GM19043 (cell line): ENCODE measurements around the gene SCAI.
"Not testable (repeated sequence)": the region's sequence is repeated elsewhere in the genome, so short reads cannot be mapped to it uniquely, and the experiment has no call there.

Source experiments
- ATAC-seq: cut with Tn5 transposase; IDR thresholded peaks from one replicate; pipeline ENCODE4 v1.9.1; 2021; ENCODE audit warnings: low read depth; ENCODE audit not compliant: unreplicated experiment

The SCAI gene

GRCh38 chr9:124950050-124950718 is 193.1 kb downstream of the SCAI start:
- ATAC-seq: no peak

DNA sequence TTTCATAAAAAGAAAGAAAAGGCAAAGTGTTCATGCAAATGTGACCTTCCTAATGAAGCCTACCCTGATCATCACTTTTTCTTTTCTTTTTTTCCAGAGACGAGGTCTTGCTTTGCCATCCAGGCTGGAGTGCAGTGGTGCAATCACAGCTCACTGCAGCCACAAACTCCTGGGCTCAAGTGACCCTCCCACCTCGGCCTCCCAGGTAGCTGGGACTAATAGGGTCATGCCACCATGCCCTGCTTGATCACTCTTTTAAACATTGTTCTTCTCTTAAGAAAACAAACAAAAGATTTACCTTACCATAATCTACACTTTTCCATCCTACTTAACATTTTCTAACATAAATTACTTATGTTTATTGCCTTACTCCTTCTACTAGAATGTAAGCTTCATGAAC is 193.9 kb downstream of the SCAI start:
- ATAC-seq: no peak

GRCh38 chr9:124947727-124948391 is 195.5 kb downstream of the SCAI start:
- ATAC-seq: no peak

DNA sequence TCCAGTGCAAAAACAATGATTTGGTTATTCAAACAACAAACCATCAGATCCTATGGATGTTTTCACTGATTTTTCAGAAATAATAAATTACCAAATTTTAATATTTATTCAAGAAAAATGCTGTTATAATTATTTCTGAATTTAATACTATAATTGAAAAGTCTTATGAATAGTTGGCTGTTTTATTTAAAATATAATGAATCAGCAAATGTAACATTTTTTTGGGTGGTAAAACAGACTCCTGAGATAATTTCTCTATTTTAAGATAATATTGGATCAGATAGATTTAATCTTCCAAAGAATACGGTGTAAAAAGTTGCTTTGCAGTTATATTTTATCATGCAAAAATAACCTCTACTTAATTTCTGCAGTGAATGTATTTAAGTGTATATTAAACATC is 197.2 kb downstream of the SCAI start:
- no peak for ATAC-seq

DNA sequence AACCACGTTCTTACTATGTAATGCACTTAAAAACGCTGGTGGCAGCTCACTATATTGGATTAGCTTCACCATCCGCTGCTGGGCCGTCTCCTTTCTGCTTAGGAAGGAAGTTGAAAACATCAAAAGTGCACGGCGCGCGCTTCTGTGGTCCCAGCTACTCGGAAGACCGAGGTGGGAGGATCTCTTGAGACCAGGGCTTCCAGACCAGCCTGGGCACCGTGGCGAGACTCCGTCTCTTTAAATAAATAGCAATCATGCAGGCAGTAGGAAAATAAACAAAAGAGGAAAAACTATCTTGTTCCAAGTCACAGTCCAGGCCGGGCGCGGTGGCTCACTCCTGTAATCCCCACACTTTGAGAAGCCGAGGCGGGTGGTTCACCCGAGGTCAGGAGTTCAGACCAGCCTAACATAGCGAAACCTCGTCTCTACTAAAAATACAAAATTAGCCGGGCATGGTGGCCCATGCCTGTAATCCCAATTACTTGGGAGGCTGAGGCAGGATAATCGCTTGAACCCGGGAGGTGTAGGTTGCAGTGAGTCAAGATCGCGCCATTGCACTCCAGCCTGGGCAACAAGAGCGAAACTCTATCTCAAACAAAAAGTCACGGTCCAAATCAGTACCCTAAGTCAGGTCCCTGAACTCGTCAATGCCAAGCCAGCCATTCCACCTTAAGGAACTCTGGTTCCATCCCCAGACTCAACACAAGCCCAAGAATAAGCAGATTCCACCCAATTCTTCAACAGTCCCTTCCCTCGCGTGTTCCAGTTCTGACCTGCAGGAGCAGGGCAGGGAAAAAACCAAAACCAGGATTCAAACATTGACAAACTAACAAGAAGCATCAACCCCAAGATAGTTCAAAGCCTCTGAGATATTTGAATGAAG is 201.4 kb downstream of the SCAI start:
- peak; percentile 30 for ATAC-seq

- ATAC-seq: peak; percentile 70
Observed at GRCh38 chr9:124940894-124941678, 202.2 kb downstream of the SCAI start, which contains the start of gene GOLGA1. TSS of gene GOLGA1 (minus strand) at chr9:124941083. CDS start at chr9:124938711, 2,372 bp downstream.

GRCh38 chr9:124940521-124940893 is 202.8 kb downstream of the SCAI start:
- peak; percentile 31 for ATAC-seq

- no peak for ATAC-seq
Observed at GRCh38 chr9:124939944-124940343, 203.4 kb downstream of the SCAI start.

DNA sequence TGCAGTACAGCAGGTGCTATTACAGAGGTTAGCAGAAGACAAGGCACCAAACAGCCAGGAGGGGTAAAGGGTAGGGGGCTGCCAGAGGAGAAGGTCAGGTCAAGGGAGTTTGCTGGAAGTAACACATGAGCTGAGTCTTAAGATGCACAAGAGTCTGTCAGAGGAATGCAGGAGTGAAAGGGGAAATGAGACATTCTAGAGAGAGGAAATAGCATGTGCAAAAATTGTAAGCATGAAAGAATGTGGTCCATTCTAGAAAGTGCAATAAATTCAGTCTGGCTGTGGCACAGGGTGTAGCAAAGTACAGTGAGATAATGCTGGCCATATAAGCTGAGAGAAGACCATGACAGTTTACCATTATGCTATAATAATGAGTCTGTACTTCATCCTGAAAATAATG is 209.0 kb downstream of the SCAI start:
- no peak for ATAC-seq

- ATAC-seq: no peak
Observed at GRCh38 chr9:124932333-124932732, 211.0 kb downstream of the SCAI start.

GRCh38 chr9:124929464-124929863 is 213.9 kb downstream of the SCAI start:
- ATAC-seq: no peak

DNA sequence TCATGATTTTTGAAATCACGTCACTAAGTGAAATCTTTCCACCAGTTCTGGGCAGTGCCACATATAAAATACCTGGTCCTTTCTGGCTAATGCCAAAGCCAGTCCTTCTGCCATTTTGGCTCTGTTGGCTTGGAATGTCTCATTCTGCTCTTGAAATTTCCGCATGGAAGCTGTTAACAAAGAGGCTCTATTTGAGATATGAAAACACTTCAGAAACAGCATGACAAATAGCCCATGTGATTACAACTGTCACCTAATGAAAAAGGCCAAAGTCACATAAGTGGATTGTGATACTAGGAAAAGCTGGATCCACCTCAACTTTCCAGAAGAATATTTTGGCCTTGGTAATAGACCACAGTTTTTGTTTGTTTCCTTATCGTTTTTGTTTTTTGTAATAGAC is 215.2 kb downstream of the SCAI start:
- ATAC-seq: no peak

- not testable (repeated sequence) for ATAC-seq
Observed at GRCh38 chr9:124920394-124920793, 222.9 kb downstream of the SCAI start.

DNA sequence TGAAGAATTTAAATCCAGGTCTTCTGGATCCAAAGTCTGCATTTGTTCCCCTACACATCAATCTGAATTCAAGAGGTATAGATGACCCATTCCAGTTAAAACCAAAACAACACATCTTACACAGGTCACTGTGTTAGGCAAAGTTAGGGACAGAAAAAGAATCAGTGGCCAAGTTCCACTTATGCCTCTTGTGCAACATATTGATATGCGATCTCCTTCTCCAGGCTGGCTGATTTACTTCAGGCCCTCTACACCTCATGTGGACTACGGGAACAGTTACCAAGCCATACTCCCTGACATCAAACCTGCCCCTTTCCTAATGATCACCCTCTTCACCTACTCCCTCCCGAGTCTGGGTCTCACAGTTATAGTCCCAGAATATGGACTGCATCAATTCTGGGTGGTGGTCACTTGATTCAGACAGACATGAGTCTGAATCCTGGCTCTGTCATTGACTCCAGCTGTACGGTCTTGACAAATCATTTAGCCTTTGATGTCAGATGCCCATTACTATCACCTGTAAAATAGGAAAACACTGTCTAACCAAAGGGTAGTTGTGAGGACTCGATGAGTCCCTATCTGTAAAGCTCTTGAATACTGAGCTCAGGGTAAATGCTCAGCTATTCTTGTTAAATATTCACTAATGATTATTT is 228.4 kb downstream of the SCAI start:
- ATAC-seq: no peak

DNA sequence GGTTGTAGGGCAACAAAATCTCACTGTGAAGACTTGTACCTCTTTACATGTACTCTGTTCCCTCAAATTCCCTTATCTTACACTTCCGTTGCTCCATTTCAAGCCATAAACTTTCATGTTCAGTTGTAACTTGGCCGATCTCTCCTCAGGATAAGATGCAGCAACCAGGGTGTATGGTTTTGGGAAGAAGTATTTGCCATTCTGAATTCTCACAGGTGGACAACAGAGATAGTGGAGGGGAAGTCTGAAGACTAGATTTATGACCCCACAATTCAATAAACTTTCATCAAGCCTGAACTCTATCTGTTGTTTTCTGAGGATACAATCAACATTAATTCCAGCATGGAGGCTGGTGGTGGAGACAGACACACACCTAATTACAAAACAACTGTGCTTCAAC is 229.9 kb downstream of the SCAI start:
- ATAC-seq: no peak

GRCh38 chr9:124911766-124912165 is 231.6 kb downstream of the SCAI start:
- ATAC-seq: no peak

DNA sequence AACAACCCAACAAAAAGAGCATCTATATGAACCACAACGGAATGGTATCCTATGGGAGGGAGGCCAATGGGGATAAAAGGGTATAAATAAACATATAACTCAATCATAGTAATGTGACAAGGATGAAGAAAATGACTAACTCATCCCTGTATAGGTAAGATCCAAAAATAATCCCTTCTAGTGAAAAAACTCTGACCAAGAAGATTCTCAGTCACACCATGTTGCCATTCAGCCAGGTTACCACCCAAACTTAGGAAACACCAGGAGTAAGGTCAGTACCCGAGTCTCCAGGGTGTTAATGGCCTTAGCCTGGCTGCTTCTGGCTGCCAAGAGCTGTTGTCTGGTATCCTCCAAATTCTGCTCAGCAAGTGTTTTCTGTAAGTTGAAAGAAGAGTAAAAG is 235.2 kb downstream of the SCAI start:
- no peak for ATAC-seq

- ATAC-seq: no peak
Observed at GRCh38 chr9:124906966-124907365, 236.4 kb downstream of the SCAI start.

DNA sequence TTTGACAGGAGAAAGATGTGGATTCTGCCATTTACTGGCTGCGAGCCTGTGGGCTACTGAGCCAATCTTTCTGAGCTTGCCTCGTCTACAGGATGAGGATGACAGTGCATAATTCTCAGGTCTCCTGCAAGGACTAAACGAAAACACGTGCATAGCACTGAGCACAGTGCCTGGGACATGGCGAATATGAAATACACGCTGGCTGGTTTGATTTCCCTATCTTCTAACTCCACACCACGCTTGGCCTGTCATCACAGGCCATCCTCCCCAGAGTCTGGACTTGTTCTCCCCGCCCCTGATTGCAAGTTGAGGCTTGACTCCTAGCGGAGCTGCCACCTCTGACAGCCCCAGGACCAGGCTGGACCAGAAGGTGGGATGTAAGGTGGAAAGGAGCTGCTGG is 243.5 kb downstream of the SCAI start:
- ATAC-seq: no peak
